NCI-H526 treated with DMSO at 0.1 percent for 48 hours (cell line): ENCODE data around the gene RAMACL.
A peak's percentile ranks its signal among the peaks of the same experiment; 100 is the strongest.
"Not testable (repeated sequence)": the region's sequence is repeated elsewhere in the genome, so short reads cannot be mapped to it uniquely, and the experiment has no call there.

Experiments
- DNase-seq: peaks from one replicate; lab custom pipeline; 2025; lab: John Stamatoyannopoulos, UW

The RAMACL gene

GRCh38 chr6:166586424-166587156 is at the start of gene RAMACL:
RAMACL (minus strand) TSS chr6:166586678; CDS start chr6:166586477, 201 bp downstream.
- peak; percentile 43 for DNase-seq

DNA sequence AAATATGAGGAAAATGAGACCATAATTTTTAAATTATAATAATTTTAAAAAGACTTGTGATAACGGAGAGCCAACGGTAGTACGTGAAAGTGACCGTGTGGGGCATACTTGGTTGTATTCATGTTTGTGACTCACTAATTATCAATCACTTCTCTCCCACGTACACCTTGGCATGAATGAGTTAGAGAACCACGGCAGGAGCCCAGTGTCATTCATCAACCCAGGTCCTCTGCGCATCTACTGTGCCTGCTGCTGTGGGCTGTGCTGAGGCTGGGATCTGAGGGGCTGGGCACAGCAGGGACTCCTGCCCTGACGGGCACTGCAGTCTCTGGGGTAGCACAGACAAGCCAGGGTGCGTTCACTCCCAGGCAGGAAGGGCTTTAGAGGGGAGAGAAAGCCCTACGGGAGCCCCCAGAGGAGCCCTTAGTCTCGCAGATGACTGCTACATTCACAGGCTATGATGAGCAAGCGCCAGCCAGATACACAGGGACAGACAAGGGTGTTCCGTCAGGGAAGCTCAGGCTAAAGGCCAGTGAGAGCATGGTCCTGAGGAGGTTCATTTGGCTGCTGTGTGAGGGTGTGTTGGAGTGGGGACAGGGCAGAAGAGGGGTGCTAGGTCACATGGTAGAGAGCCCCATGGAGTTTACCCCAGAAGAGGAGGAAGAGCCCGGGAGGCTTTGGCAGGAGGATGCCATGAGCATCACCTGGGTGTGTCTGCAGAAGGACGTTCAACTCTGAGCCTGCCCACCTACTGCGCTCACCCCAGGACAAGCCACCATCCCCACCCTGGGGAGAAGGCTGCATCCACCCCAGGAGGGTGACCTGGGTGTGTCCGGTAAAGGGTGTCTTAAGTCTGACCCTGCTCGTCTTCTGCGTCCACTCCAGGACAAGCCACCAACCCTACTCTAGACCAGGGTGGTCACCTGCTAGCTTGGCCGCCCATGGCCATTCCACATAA is 48.8 kb upstream of the RAMACL start:
- DNase-seq: no peak

DNA sequence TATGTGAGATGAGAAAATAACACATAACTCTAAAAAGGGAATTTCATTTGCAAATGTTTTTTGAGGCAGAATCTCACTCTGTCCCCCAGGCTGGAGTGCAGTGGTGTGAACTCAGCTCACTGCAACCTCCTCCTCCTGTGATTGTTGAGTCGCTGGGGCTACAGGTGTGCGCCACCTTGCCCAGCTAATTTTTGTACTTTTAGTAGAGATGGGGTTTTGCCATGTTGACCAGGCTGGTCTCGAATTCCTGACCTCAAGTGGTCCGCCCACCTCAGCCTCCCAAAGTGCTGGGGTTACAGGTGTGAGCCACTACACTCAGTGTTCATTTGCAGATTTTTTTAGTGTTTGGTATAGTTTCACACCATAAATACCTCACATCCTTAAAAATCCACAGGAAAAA is 48.1 kb upstream of the RAMACL start:
- DNase-seq: not testable (repeated sequence)

DNA sequence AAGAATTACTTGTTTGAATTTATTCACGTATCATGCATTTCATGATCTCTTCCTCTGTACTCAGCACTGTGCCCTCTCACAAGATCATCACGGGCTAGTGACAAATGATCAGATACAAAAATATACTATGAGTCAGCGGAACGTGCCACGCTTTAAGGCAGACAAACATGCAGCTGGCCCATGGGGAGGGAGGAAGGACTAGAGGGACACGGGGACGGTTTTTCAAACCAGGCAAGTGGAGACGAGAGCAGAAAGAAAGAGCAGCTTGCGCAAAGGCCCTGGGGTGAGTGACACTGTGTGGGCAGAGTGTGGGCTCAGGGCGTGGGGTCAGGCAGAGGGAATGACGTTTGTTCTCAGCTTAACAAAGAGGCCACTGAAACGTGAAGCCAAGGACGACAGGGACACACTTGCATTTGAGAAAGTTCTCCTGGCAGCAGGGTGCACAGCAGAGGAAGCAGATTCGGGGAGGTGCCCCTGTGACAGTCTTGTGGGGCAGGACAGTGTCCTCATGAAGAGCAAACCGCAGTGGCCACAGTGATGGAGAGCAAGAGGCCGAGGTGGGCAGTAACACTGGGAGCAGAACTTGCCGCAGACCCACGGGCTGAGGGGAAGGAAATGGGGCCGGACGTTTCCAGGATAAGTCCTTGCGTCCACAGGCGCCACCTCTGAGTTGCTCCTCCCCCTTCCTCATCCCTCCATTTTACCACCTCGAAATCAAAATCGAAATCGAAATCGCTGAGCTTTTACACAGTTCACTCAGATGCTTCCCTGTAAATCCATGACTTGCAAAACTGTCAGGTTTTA is 47.5 kb upstream of the RAMACL start:
- no peak for DNase-seq

DNA sequence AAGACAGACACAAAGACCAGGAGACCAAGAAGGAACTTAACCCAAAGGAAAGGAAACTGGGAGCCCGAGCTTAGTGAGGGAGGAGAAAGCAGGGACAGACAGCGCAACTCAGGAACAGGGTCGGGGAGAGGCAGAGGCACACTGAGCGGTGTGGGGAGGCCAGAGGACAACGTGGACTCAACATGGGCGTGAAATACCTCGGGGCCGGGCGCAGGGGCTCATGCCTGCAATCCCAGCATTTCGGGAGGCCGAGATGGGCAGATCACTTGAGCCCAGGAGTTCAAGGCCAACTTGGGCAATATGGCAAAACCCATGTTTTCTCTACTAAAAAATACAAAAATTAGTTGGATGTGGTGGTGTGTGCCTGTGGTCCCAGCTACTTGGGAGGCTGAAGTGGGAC is 46.3 kb upstream of the RAMACL start:
- no peak for DNase-seq

GRCh38 chr6:166630462-166630861 is 44.0 kb upstream of the RAMACL start:
- no peak for DNase-seq

- DNase-seq: no peak
Measured at GRCh38 chr6:166629628-166630027, 43.1 kb upstream of the RAMACL start.

DNA sequence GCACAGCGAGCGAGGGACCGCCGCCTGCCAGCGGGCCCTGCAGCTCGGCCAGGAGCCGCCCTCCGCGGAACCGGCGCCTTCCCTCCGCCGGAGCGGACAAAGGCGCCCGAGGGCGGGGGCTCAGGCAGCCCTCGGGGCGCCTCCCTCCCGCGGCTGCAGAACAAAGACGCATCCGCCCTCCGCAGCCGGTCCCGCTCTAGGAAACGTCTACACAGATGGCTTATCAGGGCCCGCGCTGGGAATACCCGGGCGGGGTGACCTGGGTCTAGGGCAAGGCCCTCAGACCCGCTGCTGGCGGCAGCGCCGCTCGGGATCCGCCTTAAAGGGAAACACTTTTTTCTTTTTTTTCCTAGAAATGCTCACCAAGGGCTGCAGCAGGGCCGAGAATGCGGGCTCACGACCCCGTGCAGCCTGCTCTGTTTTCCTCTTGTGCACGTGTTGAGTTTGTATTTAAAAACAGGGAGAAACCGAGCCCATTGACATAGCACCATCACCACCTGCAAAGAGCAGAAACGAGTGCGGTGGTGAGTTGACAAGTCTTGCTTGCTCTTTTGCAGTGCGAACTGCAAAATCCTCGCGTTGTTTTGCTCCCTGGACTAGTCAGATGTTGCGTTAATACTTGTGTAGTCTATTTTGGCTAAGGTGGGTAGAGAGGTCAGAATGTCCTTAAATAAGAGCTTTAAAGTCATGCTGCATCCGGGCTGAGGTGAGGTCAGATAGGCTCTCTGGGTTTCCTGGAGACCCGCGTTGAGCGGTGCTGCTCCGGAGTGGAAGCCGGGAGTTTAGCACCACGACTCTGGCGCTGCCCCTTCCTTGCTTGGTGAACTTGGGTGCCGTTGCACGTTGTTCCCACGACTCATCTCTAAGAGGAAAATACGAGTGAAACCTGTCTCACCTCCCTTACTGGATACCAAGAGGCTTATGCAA is 41.7 kb upstream of the RAMACL start:
- peak; percentile 76 for DNase-seq

GRCh38 chr6:166627033-166627874 is 40.8 kb upstream of the RAMACL start, which contains the start of gene RPS6KA2:
RPS6KA2 (minus strand) TSS chr6:166627251; CDS start chr6:166627019, 232 bp downstream.
- DNase-seq: peak; percentile 96

- peak; percentile 43 for DNase-seq
Measured at GRCh38 chr6:166626177-166627032, 39.9 kb upstream of the RAMACL start.

- no peak for DNase-seq
Measured at GRCh38 chr6:166625356-166625755, 38.9 kb upstream of the RAMACL start.

DNA sequence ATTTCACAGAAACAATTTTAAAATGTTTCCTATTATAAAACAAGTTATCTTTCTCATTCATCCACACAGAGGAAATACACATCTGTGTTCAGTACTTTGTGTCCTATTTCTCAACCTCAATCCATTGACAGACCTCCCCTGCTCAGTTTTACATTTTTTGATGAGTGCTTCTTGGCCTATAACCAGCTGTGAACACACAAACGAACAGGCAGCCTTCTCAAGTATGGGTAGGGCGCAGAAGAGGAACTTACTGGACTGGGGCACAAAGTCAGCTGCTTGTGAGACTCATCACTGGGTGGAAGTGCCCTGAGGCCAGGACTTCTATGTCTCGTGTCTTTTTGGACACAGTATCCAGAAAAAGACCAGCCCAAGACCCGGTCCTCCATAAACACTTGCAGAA is 37.8 kb upstream of the RAMACL start:
- no peak for DNase-seq

- no peak for DNase-seq
Measured at GRCh38 chr6:166623318-166623717, 36.8 kb upstream of the RAMACL start.

DNA sequence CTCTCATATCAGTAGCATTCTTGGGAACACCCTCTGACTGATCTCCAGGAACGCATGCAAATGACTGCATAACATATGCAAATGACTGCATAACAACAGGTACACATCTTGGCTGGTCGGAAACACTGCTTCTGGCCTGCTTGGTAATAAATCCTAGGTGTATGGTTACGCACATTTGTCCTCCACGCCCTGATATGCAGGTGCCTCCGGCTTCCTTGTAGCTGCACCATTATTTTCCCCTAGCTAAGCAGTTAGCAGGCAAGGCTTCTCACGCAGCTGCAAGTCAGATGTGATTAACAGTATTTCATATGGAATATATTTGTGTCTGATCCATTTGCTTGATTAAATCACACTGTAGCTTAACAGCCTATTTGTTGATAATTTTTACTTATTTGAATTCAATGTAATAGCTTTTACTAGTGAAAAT is 34.6 kb upstream of the RAMACL start:
- peak; percentile 99 for DNase-seq

DNA sequence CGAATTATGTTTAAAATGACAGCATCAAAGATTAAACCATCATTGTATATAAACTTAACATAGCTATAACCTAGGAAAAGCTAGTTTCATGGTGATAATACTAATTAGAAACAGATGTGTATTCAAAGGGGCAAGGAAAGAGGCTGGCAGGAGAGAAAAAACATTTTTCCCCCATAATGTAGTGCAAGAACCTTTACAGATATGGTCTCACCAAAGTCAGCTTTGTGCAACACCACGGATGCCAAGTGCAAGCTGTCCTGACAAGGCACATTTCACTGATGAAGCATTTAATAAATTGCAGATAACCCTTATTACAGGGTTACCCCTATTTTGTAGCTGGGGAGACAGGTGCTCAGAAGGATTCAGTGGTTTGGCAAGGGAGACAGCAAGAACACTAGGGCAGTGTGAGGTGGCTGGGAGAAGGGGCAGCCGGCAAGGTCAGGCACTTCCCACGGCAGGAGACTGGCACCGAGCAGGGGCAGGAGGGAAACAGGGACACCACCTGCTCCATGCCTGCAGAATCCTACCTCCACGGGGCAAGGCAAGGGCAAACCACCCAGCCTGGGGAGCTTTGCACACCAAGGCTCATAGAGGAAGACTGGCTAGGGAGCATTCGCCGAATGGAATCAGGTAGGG is 34.1 kb upstream of the RAMACL start:
- DNase-seq: no peak

- DNase-seq: no peak
Measured at GRCh38 chr6:166619912-166620311, 33.4 kb upstream of the RAMACL start.

DNA sequence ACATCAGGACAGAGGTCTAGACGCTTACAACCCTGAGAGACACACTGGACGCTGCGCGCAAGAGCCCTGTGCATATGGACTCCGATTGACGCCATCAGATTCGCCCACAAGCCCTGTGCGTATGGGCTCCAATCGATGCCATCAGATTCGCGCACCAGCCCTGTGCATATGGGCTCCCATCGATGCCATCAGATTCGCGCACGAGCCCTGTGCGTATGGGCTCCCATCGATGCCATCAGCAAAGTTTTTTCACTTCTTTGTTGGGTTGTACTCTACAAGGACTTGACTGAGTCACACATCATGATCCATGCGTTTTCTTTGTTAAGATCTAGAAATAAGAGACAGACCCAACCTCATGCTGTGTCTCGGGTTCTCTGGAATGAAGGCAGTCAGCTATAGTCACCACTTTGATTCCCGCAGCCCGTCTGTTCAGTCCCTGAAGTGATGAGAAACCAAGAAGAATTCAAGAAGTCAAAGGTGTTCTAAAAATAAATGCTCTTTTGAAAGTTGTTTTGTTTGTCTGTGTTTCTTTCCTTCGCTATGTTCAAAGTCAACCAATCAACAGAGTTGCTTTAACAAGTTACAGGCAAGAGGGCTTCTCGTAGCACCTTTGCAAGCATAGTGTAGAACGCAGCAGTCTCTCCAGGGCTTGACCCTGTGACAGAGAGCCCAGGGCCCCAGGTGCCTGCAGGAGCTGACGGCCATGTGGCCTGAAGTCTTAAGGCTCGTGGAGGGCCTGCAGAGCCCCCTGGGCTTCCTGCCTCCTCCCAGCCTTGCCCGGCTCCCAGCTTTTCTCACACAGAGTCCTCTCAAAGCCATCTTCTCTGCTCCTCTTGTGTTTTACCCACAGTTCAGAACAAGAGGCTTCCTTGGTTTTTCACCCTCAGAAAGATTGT is 32.6 kb upstream of the RAMACL start:
- DNase-seq: no peak
